Measurements from ENCODE around the gene PCDHGA10. TPM values are rescaled to one million over a fixed set of nuclear protein-coding genes. Genes with fewer than 3 reads are reported as not detected.
"Not testable (repeated sequence)": the region's sequence is repeated elsewhere in the genome, so short reads cannot be mapped to it uniquely, and the experiment has no call there.

Gene PCDHGA10
- total RNA-seq, 1 experiment from 2014 or later: 0.69 TPM

- CTCF ChIA-PET: interaction anchor here (0.6 to 1.2 kb wide), 4 partner anchors 13 to 133 kb away, joined by 3 to 4 read pairs (median 4); partner anchors contain the start of genes PCDHGA10 and PCDHGB7
- DNase-seq (ENCODE audit: low read depth, low spot score) (no peak), ATAC-seq (no peak)
- H3K4me1 ChIP-seq (ENCODE audit: control insufficient read depth, insufficient read depth, low read length): no peaks in the 10 kb centered on the region
- H3K27me3 ChIP-seq (ENCODE audit: control insufficient read depth, insufficient read depth, low read length): no peaks in the 10 kb centered on the region
- no peak within 1 kb of the TSS for H3K4me3 ChIP-seq (ENCODE audit: low read depth in 2 of 2, low read length in 2 of 2)
- H3K27ac ChIP-seq (ENCODE audit: low read length): no peak within 1 kb of the TSS
- BruUV-seq (replicated peaks): no TSS peak
- intact Hi-C loops (cut with micrococcal nuclease; ENCODE audit: unreplicated experiment) (no loop called here), in situ Hi-C loops (cut with HindIII; ENCODE audit: low pct_unique_long_range_greater_than_20kb, low sequenced_read_pairs) (no loop called here)
- TF ChIP-seq, protein P1, sequence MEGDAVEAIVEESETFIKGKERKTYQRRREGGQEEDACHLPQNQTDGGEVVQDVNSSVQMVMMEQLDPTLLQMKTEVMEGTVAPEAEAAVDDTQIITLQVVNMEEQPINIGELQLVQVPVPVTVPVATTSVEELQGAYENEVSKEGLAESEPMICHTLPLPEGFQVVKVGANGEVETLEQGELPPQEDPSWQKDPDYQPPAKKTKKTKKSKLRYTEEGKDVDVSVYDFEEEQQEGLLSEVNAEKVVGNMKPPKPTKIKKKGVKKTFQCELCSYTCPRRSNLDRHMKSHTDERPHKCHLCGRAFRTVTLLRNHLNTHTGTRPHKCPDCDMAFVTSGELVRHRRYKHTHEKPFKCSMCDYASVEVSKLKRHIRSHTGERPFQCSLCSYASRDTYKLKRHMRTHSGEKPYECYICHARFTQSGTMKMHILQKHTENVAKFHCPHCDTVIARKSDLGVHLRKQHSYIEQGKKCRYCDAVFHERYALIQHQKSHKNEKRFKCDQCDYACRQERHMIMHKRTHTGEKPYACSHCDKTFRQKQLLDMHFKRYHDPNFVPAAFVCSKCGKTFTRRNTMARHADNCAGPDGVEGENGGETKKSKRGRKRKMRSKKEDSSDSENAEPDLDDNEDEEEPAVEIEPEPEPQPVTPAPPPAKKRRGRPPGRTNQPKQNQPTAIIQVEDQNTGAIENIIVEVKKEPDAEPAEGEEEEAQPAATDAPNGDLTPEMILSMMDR (IDR thresholded peaks at IDR 0.05): no peak
- TF ChIP-seq, protein P2, sequence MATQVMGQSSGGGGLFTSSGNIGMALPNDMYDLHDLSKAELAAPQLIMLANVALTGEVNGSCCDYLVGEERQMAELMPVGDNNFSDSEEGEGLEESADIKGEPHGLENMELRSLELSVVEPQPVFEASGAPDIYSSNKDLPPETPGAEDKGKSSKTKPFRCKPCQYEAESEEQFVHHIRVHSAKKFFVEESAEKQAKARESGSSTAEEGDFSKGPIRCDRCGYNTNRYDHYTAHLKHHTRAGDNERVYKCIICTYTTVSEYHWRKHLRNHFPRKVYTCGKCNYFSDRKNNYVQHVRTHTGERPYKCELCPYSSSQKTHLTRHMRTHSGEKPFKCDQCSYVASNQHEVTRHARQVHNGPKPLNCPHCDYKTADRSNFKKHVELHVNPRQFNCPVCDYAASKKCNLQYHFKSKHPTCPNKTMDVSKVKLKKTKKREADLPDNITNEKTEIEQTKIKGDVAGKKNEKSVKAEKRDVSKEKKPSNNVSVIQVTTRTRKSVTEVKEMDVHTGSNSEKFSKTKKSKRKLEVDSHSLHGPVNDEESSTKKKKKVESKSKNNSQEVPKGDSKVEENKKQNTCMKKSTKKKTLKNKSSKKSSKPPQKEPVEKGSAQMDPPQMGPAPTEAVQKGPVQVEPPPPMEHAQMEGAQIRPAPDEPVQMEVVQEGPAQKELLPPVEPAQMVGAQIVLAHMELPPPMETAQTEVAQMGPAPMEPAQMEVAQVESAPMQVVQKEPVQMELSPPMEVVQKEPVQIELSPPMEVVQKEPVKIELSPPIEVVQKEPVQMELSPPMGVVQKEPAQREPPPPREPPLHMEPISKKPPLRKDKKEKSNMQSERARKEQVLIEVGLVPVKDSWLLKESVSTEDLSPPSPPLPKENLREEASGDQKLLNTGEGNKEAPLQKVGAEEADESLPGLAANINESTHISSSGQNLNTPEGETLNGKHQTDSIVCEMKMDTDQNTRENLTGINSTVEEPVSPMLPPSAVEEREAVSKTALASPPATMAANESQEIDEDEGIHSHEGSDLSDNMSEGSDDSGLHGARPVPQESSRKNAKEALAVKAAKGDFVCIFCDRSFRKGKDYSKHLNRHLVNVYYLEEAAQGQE (IDR thresholded peaks at IDR 0.05; ENCODE audit: insufficient read depth in 1 of 2, low read depth in 2 of 2, low read length in 1 of 2): no peak
- TF ChIP-seq TCF7L2 (IDR thresholded peaks at IDR 0.05; ENCODE audit: low read depth, low read length): no peak
- no peak for TF ChIP-seq POLR2AphosphoS5 (IDR thresholded peaks at IDR 0.05; ENCODE audit: low read depth, low read length)
- TF ChIP-seq SIN3A (IDR thresholded peaks at IDR 0.05; ENCODE audit: borderline replicate concordance, insufficient read depth, low read depth, low read length): no peak
- POLR2A ChIA-PET: interaction anchor here (0.7 kb wide), 1 partner anchor 159 kb away, joined by 8 read pairs; no protein-coding TSS in a partner anchor
- no peaks in the 10 kb centered on the region for H3K36me3 ChIP-seq (ENCODE audit: control insufficient read depth, insufficient read depth, low read length)
- peaks cover 6% of the 10 kb centered on the region; the same call in 1 of the 2 replicates for H3K9me3 ChIP-seq (ENCODE audit: control insufficient read depth, insufficient read depth, low read depth, low read length)
These were observed 17.7 kb downstream of the PCDHGA10 start, which contains the start of gene PCDHGA12 for GRCh38 chr5:141430332-141431113. Gene PCDHGA12 (plus strand): TSS chr5:141430507. CDS start chr5:141430760, 253 bp downstream.

DNA sequence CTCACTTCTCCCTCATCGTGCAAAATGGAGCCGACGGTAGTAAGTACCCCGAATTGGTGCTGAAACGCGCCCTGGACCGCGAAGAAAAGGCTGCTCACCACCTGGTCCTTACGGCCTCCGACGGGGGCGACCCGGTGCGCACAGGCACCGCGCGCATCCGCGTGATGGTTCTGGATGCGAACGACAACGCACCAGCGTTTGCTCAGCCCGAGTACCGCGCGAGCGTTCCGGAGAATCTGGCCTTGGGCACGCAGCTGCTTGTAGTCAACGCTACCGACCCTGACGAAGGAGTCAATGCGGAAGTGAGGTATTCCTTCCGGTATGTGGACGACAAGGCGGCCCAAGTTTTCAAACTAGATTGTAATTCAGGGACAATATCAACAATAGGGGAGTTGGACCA is 18.5 kb downstream of the PCDHGA10 start:
- intact Hi-C loops (cut with micrococcal nuclease; ENCODE audit: unreplicated experiment): no loop called here
- no peak overlapping the region for H3K4me3 ChIP-seq (ENCODE audit: low read depth in 2 of 2, low read length in 2 of 2)
- POLR2A ChIA-PET: no interaction called here
- BruUV-seq (replicated peaks): no TSS peak
- no peak for DNase-seq (ENCODE audit: low read depth, low spot score)
- TF ChIP-seq SIN3A (IDR thresholded peaks at IDR 0.05; ENCODE audit: borderline replicate concordance, insufficient read depth, low read depth, low read length) (no peak), TCF7L2 (IDR thresholded peaks at IDR 0.05; ENCODE audit: low read depth, low read length) (no peak), POLR2AphosphoS5 (IDR thresholded peaks at IDR 0.05; ENCODE audit: low read depth, low read length) (no peak)
- TF ChIP-seq, protein P2 (IDR thresholded peaks at IDR 0.05; ENCODE audit: insufficient read depth in 1 of 2, low read depth in 2 of 2, low read length in 1 of 2): no peak
- TF ChIP-seq, protein P1 (IDR thresholded peaks at IDR 0.05): no peak
- ATAC-seq: no peak
- H3K9me3 ChIP-seq (ENCODE audit: control insufficient read depth, insufficient read depth, low read depth, low read length): peaks cover 3% of the 10 kb centered on the region; the same call in 1 of the 2 replicates
- CTCF ChIA-PET: interaction anchor here (0.6 kb wide), 1 partner anchor 37 kb away, joined by 4 read pairs; no protein-coding TSS in a partner anchor
- no peak overlapping the region for H3K27ac ChIP-seq (ENCODE audit: low read length)
- H3K36me3 ChIP-seq (ENCODE audit: control insufficient read depth, insufficient read depth, low read length): no peaks in the 10 kb centered on the region
- no peaks in the 10 kb centered on the region for H3K27me3 ChIP-seq (ENCODE audit: control insufficient read depth, insufficient read depth, low read length)
- no peaks in the 10 kb centered on the region for H3K4me1 ChIP-seq (ENCODE audit: control insufficient read depth, insufficient read depth, low read length)
- in situ Hi-C loops (cut with HindIII; ENCODE audit: low pct_unique_long_range_greater_than_20kb, low sequenced_read_pairs): no loop called here

- POLR2A ChIA-PET; CTCF ChIA-PET; H3K9me3 ChIP-seq (ENCODE audit: control insufficient read depth, insufficient read depth, low read depth, low read length); in situ Hi-C loops (cut with HindIII; ENCODE audit: low pct_unique_long_range_greater_than_20kb, low sequenced_read_pairs); DNase-seq (ENCODE audit: low read depth, low spot score); ATAC-seq; H3K4me1 ChIP-seq (ENCODE audit: control insufficient read depth, insufficient read depth, low read length); H3K4me3 ChIP-seq (ENCODE audit: low read depth in 2 of 2, low read length in 2 of 2); BruUV-seq (replicated peaks); H3K27me3 ChIP-seq (ENCODE audit: control insufficient read depth, insufficient read depth, low read length); H3K27ac ChIP-seq (ENCODE audit: low read length); intact Hi-C loops (cut with micrococcal nuclease; ENCODE audit: unreplicated experiment); H3K36me3 ChIP-seq (ENCODE audit: control insufficient read depth, insufficient read depth, low read length): not testable (repeated sequence)
These were observed 19.5 kb downstream of the PCDHGA10 start for GRCh38 chr5:141432308-141432707.
